Medulla oblongata (tissue), 1 donor: Measurements from ENCODE around the gene CENPN.
A peak's percentile ranks its signal among the peaks of the same experiment; 100 is the strongest.

Source experiments
- DNase-seq: peaks from one replicate; pipeline ENCODE4 v3.0.0-alpha.2; 2015; ENCODE audit errors: extremely low spot score

Gene CENPN

DNA sequence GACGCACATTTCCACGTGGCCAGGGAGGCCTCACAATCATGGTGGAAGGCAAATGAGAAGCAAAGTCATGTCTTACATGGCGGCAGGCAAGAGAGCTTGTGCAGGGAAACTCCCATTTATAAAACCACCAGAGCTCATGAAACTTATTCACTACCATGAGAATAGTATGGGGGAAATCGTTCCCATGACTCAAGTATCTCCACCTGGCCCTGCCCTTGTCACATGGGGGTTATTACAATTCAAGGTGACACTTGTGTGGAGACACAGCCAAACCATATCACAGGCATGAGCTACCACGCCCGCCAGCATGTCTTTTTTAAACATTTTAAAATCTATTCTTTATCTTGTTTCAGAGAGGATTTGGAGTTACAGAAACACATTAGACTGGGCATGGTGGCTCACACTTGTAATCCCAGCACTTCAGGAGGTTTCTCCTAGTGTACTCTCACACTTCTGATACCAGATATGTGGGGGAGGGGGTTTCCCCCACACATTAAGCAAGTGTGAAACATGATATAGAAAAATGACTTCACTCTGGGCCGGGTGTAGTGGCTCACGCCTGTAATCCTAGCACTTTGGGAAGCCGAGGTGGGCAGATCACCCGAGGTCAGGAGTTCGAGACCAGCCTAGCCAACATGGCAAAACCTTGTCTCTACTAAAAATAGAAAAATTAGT, 23.1 kb downstream of the CENPN start:
- no peak for DNase-seq

- peak; percentile 94 for DNase-seq
Measured at GRCh38 chr16:81035398-81035974, 28.5 kb downstream of the CENPN start, which contains the start of gene ATMIN. ATMIN (plus strand) TSS chr16:81035842; CDS start chr16:81035871, 29 bp downstream.

DNA sequence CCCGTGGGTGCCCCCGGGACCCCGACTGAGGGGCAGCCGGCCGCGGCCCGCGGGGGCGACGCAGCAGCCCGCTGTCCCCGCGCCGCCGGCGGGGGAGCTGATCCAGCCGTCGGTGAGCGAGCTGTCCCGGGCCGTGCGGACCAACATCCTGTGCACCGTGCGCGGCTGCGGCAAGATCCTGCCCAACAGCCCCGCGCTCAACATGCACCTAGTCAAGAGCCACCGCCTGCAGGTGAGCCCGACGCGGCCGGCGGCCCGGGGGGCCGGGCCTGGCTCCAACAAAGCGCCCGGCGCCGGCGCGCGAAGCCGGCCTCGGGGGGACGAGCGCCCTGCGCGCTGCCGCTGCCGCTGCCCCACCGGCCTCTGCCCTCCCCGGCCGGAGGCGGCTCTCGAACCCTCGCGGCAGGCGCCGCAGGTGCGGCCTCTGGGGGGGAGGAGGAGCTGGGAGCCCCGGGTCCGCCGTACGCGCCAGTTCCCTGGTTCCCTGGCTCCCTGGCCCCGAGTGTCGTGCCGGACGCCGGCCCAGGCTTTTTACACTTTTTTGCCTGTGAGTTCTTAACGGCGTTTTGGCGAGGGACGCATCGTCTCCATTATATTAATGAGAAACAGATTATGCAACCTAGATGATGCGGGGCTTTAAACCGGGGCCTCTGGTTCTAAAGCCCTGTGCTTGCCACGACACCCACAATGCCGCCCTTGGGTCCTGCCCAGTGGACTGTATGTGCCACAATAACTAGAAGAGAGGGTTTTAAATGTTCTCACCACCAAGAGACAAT, 29.1 kb downstream of the CENPN start:
- DNase-seq, result no peak

DNA sequence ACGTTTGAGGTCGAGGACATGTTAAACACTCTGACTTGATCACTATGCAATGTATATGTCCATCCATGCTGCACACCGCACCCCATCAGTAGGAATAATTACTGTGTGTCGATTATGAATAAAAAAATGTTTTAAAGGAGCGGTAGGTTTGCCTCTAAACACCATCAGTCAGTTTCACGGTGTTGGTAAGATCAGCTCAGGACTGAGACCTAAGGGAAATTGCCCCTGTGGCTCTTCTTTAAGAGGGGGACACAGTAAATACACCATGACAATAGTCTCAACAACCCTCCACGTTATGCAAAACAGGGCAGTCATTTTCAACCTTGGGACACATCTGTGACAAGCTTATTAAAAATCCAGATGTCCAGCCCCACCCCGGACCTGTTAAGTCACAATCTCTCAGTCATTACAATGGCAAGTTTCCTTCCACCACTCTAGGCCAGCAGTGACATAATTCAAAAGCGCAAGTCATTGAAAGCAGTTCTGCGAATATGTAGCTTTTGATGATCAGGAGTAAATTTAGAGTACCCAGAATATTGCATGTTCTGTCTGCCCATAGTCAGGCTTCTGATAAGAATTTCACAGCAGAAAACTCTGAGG, 29.8 kb downstream of the CENPN start:
- DNase-seq, result peak; percentile 33

GRCh38 chr16:81040131-81040530, 33.1 kb downstream of the CENPN start:
- no peak for DNase-seq

DNA sequence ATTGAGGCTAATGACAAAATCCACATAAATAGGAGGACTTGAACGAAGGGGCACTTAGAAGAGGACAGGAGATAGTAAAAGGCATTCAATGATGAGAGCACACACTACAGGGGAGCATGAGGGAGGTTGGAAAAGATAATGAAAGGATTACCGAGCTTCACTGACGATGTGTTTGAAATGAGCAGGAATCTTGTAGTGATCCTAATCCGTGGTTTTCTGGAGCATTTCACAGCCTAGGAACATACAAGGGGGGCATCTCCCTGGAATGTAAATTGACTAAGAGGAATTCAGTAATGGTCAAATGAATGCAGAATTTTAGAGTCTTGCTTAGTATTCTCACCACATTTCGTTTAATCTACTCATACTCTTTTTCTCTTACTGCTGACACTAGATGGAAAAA, 33.8 kb downstream of the CENPN start:
- no peak for DNase-seq

GRCh38 chr16:81041696-81042095, 34.7 kb downstream of the CENPN start:
- no peak for DNase-seq

- no peak for DNase-seq
Measured at GRCh38 chr16:81042821-81043220, 35.8 kb downstream of the CENPN start.

GRCh38 chr16:81053761-81054160, 46.7 kb downstream of the CENPN start:
- no peak for DNase-seq

DNA sequence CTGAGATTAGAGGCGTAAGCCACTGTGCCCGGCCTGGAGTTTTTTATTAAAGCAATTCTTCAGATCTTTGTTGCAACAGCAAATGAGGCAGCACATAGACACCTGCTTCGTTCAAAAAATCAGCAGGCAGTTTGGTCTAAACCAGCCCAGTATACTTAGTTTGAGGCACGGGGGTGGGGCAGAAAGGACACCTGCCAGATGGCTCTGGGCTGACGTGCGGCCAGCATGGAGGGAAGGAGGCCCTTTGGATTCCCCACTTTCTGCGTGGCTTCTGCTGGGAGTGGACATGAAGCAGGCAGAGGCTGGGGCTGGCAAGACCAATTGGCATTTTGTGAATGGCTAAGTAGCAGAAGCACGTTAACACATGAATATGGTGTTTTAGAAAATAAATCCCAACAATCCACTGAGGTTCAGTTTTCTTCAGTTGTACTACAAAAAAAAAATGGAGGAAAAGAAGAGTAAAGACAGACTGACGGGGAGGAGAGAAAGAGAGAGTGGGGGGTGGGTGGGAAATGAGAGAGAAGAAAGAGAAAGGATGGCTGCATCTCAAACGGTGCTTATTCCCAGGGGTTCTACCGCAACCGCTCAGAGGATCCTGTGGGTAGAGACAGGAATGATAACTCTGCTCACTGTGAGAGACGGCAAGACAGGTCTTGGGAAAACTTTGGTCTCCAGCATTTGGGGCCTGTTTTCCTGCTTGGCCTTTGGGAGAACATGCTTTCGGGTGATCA, 53.7 kb downstream of the CENPN start:
- no peak for DNase-seq

GRCh38 chr16:81061307-81061640, 54.3 kb downstream of the CENPN start:
- no peak for DNase-seq

GRCh38 chr16:81061871-81062608, 55.0 kb downstream of the CENPN start:
- DNase-seq, result no peak

- DNase-seq, result no peak
Measured at GRCh38 chr16:81066681-81067080, 59.7 kb downstream of the CENPN start.

- no peak for DNase-seq
Measured at GRCh38 chr16:81067166-81067565, 60.2 kb downstream of the CENPN start.

- DNase-seq, result no peak
Measured at GRCh38 chr16:81069063-81069462, 62.0 kb downstream of the CENPN start.

DNA sequence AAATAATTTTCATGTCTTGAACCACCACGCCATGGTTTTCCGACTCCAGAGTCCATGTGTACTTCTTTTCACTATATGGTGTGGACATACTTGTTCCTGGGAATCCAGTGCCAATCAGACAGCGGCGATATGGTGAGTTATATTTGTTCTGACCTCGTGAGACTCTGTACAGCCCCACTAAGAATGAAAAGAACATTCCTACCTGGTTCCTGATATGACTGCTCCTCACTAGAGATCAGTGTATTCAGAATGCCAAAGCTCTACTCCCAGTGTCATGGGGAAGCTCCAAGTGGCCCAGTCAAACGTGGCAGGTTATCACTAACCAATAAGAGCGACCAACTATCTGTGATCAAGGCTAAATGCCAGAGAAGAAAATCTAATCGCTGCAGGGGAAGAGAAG, 64.0 kb downstream of the CENPN start:
- DNase-seq, result no peak

GRCh38 chr16:81071805-81072204, 64.8 kb downstream of the CENPN start:
- no peak for DNase-seq

- DNase-seq, result no peak
Measured at GRCh38 chr16:81073560-81074330, 66.7 kb downstream of the CENPN start.

DNA sequence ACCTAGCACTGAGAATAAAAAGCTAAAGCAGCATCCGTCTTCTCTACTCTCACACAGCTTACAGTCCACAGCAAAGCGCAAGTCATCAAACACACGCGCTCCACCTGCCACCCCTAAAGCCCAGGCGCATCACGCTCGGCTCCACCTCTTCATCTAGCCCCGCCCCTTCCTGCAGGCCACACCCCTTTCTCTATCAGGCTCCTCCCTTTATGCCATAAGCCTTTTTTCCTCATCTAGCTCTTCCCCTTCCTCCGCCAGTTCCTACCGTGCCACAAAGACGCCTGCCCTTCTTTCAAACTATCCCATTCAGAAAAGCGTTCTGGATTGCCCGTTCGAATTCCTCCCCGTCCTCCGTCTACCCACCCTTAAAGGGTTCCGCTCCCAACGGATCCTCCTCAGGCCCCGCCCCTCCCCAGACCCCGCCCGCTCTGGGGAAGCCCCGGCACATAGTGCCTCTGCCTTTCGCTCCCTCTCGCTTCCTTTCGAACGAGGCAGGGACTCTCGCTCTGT, 69.6 kb downstream of the CENPN start:
- DNase-seq, result peak; percentile 93
